ENCODE measurements around the gene GRB14.
"Not testable (repeated sequence)": the region's sequence is repeated elsewhere in the genome, so short reads cannot be mapped to it uniquely, and the experiment has no call there.

GRB14 gene

GRCh38 chr2:164509137-164509877 is 112.0 kb downstream of the GRB14 start:
- DNase-seq (ENCODE audit: extremely low spot score, insufficient read length, low read depth) (no peak), FAIRE-seq (no peak)

GRCh38 chr2:164504253-164504652 is 117.0 kb downstream of the GRB14 start:
- no peak for DNase-seq (ENCODE audit: extremely low spot score, insufficient read length, low read depth)
- FAIRE-seq, result no peak

- DNase-seq (ENCODE audit: extremely low spot score, insufficient read length, low read depth), result no peak
- FAIRE-seq, result no peak
Measured at GRCh38 chr2:164498836-164499235, 122.4 kb downstream of the GRB14 start.

- DNase-seq (ENCODE audit: extremely low spot score, insufficient read length, low read depth) (no peak), FAIRE-seq (no peak)
Measured at GRCh38 chr2:164496881-164497280, 124.4 kb downstream of the GRB14 start.

- FAIRE-seq (no peak), DNase-seq (ENCODE audit: extremely low spot score, insufficient read length, low read depth) (no peak)
Measured at GRCh38 chr2:164496421-164496820, 124.9 kb downstream of the GRB14 start.

GRCh38 chr2:164495491-164496223 is 125.6 kb downstream of the GRB14 start:
- FAIRE-seq (no peak), DNase-seq (ENCODE audit: extremely low spot score, insufficient read length, low read depth) (no peak)

GRCh38 chr2:164485541-164485940 is 135.7 kb downstream of the GRB14 start:
- FAIRE-seq (no peak), DNase-seq (ENCODE audit: extremely low spot score, insufficient read length, low read depth) (no peak)

GRCh38 chr2:164479460-164479859 is 141.8 kb downstream of the GRB14 start:
- no peak for DNase-seq (ENCODE audit: extremely low spot score, insufficient read length, low read depth)
- no peak for FAIRE-seq

GRCh38 chr2:164478205-164478604 is 143.1 kb downstream of the GRB14 start:
- no peak for DNase-seq (ENCODE audit: extremely low spot score, insufficient read length, low read depth)
- FAIRE-seq, result no peak

- FAIRE-seq (no peak), DNase-seq (ENCODE audit: extremely low spot score, insufficient read length, low read depth) (no peak)
Measured at GRCh38 chr2:164474873-164475272, 146.4 kb downstream of the GRB14 start.

- DNase-seq (ENCODE audit: extremely low spot score, insufficient read length, low read depth), result no peak
- FAIRE-seq, result no peak
Measured at GRCh38 chr2:164473021-164473420, 148.3 kb downstream of the GRB14 start.

GRCh38 chr2:164465047-164465446 is 156.2 kb downstream of the GRB14 start:
- FAIRE-seq; DNase-seq (ENCODE audit: extremely low spot score, insufficient read length, low read depth): not testable (repeated sequence)

- DNase-seq (ENCODE audit: extremely low spot score, insufficient read length, low read depth) (no peak), FAIRE-seq (no peak)
Measured at GRCh38 chr2:164464376-164464775, 156.9 kb downstream of the GRB14 start.

GRCh38 chr2:164458792-164459191 is 162.5 kb downstream of the GRB14 start:
- DNase-seq (ENCODE audit: extremely low spot score, insufficient read length, low read depth), result no peak

GRCh38 chr2:164457271-164457670 is 164.0 kb downstream of the GRB14 start:
- DNase-seq (ENCODE audit: extremely low spot score, insufficient read length, low read depth), result no peak
- no peak for FAIRE-seq

More at GRCh38 chr2:164458792-164459191, 162.5 kb downstream of the GRB14 start:
- no peak for FAIRE-seq

GRCh38 chr2:164456619-164457018 is 164.7 kb downstream of the GRB14 start:
- DNase-seq (ENCODE audit: extremely low spot score, insufficient read length, low read depth) (no peak), FAIRE-seq (no peak)

- FAIRE-seq (no peak), DNase-seq (ENCODE audit: extremely low spot score, insufficient read length, low read depth) (no peak)
Measured at GRCh38 chr2:164453656-164454305, 167.5 kb downstream of the GRB14 start.

GRCh38 chr2:164450278-164450677 is 171.0 kb downstream of the GRB14 start:
- FAIRE-seq (no peak), DNase-seq (ENCODE audit: extremely low spot score, insufficient read length, low read depth) (no peak)

GRCh38 chr2:164449706-164450105 is 171.6 kb downstream of the GRB14 start:
- DNase-seq (ENCODE audit: extremely low spot score, insufficient read length, low read depth), result no peak
- FAIRE-seq, result no peak

GRCh38 chr2:164447660-164448059 is 173.6 kb downstream of the GRB14 start:
- FAIRE-seq, result no peak

More at GRCh38 chr2:164447660-164448059, 173.6 kb downstream of the GRB14 start:
- no peak for DNase-seq (ENCODE audit: extremely low spot score, insufficient read length, low read depth)

Measured in GM18507 (cell line).